HG02970 (cell line): ENCODE measurements around the gene COX4I2.

ENCODE experiments used
- ATAC-seq: cut with Tn5 transposase; IDR thresholded peaks from one replicate; pipeline ENCODE4 v1.9.1; 2021; ENCODE audit warnings: mild to moderate bottlenecking, moderate library complexity, moderate number of reproducible peaks; ENCODE audit not compliant: unreplicated experiment, low FRiP score

Gene COX4I2

DNA sequence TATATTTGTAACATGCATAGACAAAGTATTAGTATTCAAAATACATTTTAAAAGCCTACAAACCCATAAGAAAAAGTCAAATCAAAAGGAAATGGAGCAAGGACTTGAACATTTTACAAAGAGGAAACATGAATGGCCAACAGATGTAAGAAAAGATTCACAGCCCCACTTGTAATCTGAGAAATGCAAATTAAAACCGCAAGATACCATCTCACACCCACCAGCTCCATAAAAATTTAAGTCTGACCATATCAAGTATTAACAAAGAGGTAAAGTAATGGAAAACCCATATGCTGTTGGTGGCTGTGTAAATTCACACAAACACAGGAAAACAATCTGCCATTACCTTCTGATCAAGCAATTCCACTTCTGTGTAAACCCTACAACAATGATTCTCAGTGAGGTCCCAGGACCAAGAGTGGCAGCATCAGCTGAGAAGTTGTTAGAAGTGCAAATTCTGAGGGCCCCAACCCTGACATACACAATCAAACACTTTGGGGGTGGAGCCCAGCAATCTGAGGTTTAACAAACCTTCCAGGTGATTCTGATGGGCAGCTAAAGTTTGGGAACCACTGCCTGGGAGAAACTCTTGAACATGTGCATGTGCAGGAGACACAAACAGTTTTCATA lies 54.0 kb downstream of the COX4I2 start:
- ATAC-seq = no peak

- ATAC-seq = no peak
Observed at GRCh38 chr20:31693402-31693801, 55.7 kb downstream of the COX4I2 start.

DNA sequence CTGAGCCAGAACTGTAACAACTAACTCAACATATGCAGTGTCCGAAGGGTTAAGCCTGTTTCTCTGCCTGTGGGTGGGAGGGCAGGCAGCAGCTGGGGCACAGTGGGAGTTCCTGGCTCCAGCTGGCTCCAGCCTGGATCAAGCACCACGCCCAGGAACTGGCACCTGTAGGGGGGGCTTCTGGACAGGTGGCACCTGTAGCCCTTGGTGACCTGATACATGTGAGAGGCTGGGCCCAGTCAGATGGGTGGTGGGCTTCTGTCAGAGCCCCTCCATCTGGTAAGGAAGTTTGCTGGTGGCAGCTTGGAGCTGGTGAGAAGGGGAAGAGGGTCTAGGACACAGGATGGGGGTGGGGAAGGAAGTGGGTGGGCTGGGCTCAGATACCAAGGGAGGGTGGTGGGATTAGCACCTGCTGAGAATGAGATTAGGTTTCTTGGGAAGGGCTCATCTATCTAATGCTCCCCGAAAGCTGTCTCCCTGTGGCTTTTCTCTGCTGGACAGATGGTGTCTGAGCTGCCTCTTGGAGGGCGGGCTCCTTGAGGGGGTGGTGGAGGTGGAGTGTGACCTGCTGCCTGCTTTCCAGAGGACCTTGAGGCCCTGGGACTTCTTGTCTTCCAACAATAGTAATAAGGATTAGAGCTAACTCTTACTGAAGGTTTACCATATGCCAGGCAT lies 56.4 kb downstream of the COX4I2 start:
- no peak for ATAC-seq
